HEK293T (cell line): ENCODE measurements around the gene PRR5.
"Not testable (repeated sequence)": the region's sequence is repeated elsewhere in the genome, so short reads cannot be mapped to it uniquely, and the experiment has no call there.

Experiments
- CTCF ChIA-PET: fragments of 350-600 bp; formaldehyde crosslinking; extraction: SDS; loops from one replicate; lab custom pipeline; 2021; ENCODE audit warnings: antibody characterized with exemption, inconsistent platforms; lab: Yijun Ruan, JAX
- POLR2A ChIA-PET: fragments of 350-600 bp; formaldehyde crosslinking; extraction: SDS; loops from one replicate; lab custom pipeline; 2020; ENCODE audit warnings: antibody characterized with exemption, inconsistent platforms; lab: Yijun Ruan, JAX
- DNase-seq: peaks from one replicate; pipeline ENCODE4 v3.0.0; 2012; ENCODE audit warnings: mixed read lengths; ENCODE audit errors: extremely low spot score
- ARNT ChIP-seq: fragments of 450-650 bp; IDR thresholded peaks from 2 replicates; pipeline ENCODE4 v1.6.1; 2017; ENCODE audit warnings: mild to moderate bottlenecking
- BHLHE40 ChIP-seq: fragments of 450-650 bp; IDR thresholded peaks from 2 replicates; pipeline ENCODE4 v1.6.1; 2016; ENCODE audit warnings: mild to moderate bottlenecking, moderate library complexity, borderline replicate concordance
- CTBP1 ChIP-seq: fragments of 450-650 bp; IDR thresholded peaks from 2 replicates; pipeline ENCODE4 v1.6.1; 2016; ENCODE audit warnings: borderline replicate concordance
- ELF4 ChIP-seq: fragments of 450-650 bp; IDR thresholded peaks from 2 replicates; pipeline ENCODE4 v1.6.1; 2017; ENCODE audit warnings: antibody characterized with exemption
- FOXA1 ChIP-seq: fragments of 450-650 bp; IDR thresholded peaks from 2 replicates; pipeline ENCODE4 v1.6.1; 2016; ENCODE audit warnings: mild to moderate bottlenecking
- FOXK2 ChIP-seq: fragments of 450-650 bp; IDR thresholded peaks from 2 replicates; pipeline ENCODE4 v1.6.1; 2016; ENCODE audit warnings: mild to moderate bottlenecking
- FOXM1 ChIP-seq: fragments of 450-650 bp; IDR thresholded peaks from 2 replicates; pipeline ENCODE4 v1.6.1; 2017; ENCODE audit warnings: mild to moderate bottlenecking, borderline replicate concordance
- HDGF ChIP-seq: fragments of 450-650 bp; IDR thresholded peaks from 2 replicates; pipeline ENCODE4 v1.6.1; 2017; ENCODE audit warnings: antibody characterized with exemption, borderline replicate concordance
- L3MBTL2 ChIP-seq: fragments of 450-650 bp; conservative IDR thresholded peaks from 2 replicates; pipeline ENCODE4 v1.6.1; 2016; ENCODE audit warnings: mild to moderate bottlenecking
- LEF1 ChIP-seq: fragments of 450-650 bp; IDR thresholded peaks from 2 replicates; pipeline ENCODE4 v1.6.1; 2017; ENCODE audit warnings: mild to moderate bottlenecking, borderline replicate concordance
- NFRKB ChIP-seq: fragments of 450-650 bp; IDR thresholded peaks from 2 replicates; pipeline ENCODE4 v1.6.1; 2016; ENCODE audit warnings: mild to moderate bottlenecking, moderate library complexity
- SP1 ChIP-seq: fragments of 450-650 bp; IDR thresholded peaks from 2 replicates; pipeline ENCODE4 v1.6.1; 2017
- SUZ12 ChIP-seq: fragments of 450-650 bp; IDR thresholded peaks from 2 replicates; pipeline ENCODE4 v1.6.1; 2016; ENCODE audit warnings: mild to moderate bottlenecking
- TARDBP ChIP-seq: fragments of 450-650 bp; IDR thresholded peaks from 2 replicates; pipeline ENCODE4 v1.6.1; 2016
- ZNF384 ChIP-seq: fragments of 450-650 bp; IDR thresholded peaks from 2 replicates; pipeline ENCODE4 v1.6.1; 2016
- TF ChIP-seq, protein P1 (sequence below): fragments of 450-650 bp; IDR thresholded peaks from 2 replicates; pipeline ENCODE4 v1.6.1; 2016

The PRR5 gene

DNA sequence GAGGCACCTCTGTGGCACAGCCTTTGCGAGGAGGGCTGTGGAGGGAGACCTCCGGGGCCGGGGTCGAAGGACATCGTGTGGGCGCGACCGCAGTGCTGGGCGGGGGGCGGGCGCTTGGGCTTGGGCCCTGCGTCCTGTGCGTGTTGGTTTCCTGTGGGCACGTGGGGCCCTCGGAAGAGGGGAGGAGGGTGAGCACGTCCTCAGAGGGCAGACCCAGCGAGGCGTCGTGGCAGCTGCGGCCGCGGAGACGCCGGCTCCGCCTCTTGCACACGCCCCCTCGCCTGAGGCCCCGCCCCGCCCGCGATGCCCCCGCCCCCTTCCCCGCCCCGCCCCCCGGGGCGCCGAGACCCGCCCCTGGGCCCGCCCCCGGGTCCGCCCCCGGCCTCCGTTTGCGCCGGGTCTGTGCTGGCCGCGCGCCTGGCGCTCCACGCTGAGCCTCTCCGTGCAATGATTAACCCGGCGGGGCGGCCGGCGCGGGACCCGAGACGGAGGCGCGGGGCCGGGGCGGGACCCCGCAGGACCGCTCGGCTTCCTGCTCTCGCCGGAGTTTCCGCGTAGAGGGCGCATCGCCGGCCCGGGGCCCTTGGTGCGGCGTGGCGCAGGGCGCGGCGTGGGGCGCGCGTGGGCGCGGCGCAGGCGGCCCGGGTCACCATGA, at the start of gene PRR5:
PRR5 (plus strand) TSS at position 381 of the 655 bp plus-strand sequence; CDS start at position 652, 271 bp downstream.
- CTCF ChIA-PET: no interaction called here
- DNase-seq: peak; percentile 93

GRCh38 chr22:44652866-44653265, 49.1 kb upstream of the PRR5 start:
- POLR2A ChIA-PET, CTCF ChIA-PET, DNase-seq: not testable (repeated sequence)

More for the DNA sequence above, at the start of gene PRR5:
- POLR2A ChIA-PET: no interaction called here
- peak; percentile 84 for TF ChIP-seq L3MBTL2
- TF ChIP-seq CTBP1: no peak
- no peak for TF ChIP-seq ELF4

DNA sequence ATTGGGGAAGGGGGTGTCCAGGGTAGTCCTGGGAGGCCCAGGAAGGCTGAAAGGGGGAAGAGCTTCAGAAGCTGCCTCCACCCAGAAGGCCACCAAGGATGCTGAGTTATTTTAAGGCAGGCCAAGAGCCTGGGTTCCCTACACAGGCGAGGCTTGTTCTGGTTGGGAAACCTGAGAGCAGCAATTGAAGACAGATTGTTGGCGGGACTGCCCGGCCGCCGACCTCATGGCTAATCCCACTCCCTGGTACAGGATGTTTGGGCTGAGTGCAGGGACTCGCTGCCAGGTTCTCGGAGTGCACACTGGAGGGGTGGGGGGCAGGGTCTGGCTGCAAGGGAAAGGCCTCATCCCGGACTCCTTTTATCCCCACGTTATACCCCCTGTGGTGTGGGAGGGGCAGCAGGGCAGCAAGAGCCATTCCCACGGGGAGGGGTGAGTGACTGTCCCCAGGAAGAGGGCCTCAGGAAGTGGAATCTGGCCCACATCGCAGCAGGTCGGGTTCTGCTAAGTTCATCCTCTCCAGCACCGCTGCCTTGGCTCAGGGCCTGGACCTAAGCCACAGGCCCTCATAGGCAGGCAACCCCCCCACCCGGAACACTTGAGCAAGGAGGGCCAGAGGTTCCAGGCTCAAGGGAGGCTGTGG, 43.6 kb upstream of the PRR5 start:
- CTCF ChIA-PET: interaction anchor here (0.6 to 1.4 kb wide), 2 partner anchors 11 to 12 kb away, joined by 4 to 6 read pairs; no protein-coding TSS in a partner anchor
- no peak for DNase-seq
- TF ChIP-seq L3MBTL2: peak; percentile 54
- TF ChIP-seq ELF4: no peak
- no peak for TF ChIP-seq CTBP1
- POLR2A ChIA-PET: interaction anchor here (0.9 to 1.0 kb wide), 2 partner anchors 8 to 12 kb away, joined by 3 read pairs; no protein-coding TSS in a partner anchor

DNA sequence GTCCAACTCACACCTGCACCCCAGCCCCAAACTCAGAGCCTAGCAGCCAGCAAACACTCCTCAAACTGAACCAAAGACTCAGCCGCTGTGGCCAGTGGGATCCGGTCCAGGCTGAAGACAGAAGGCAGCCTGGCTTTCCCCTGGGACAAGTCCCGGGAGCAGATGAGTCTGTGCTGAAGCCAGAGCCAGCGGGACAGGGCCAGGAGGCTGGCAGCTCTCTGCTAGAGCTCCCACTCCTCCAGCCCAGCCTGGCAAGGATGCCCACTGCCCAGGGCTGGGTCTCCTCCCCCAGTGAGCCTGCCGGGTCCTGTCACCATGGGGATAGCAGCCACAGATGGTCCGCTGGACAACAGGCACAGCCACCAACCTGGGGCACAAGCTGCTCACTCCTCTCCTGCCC, 42.9 kb upstream of the PRR5 start:
- TF ChIP-seq, protein P1, sequence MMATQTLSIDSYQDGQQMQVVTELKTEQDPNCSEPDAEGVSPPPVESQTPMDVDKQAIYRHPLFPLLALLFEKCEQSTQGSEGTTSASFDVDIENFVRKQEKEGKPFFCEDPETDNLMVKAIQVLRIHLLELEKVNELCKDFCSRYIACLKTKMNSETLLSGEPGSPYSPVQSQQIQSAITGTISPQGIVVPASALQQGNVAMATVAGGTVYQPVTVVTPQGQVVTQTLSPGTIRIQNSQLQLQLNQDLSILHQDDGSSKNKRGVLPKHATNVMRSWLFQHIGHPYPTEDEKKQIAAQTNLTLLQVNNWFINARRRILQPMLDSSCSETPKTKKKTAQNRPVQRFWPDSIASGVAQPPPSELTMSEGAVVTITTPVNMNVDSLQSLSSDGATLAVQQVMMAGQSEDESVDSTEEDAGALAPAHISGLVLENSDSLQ: no peak
- no peak for TF ChIP-seq SP1
- TF ChIP-seq NFRKB: no peak
- no peak for TF ChIP-seq FOXA1
- no peak for TF ChIP-seq LEF1
- TF ChIP-seq ARNT: no peak
- no peak for TF ChIP-seq L3MBTL2
- no peak for TF ChIP-seq ELF4
- TF ChIP-seq FOXM1: no peak
- TF ChIP-seq TARDBP: no peak
- TF ChIP-seq FOXK2: no peak
- no peak for TF ChIP-seq SUZ12
- TF ChIP-seq HDGF: no peak
- TF ChIP-seq ZNF384: no peak
- no peak for TF ChIP-seq CTBP1
- TF ChIP-seq BHLHE40: no peak
- no peak for DNase-seq
- CTCF ChIA-PET: interaction anchor here (1.4 kb wide), 1 partner anchor 11 kb away, joined by 6 read pairs; no protein-coding TSS in a partner anchor
- POLR2A ChIA-PET: interaction anchor here (1.0 kb wide), 1 partner anchor 13 kb away, joined by 3 read pairs; no protein-coding TSS in a partner anchor

- ChIA-PET POLR2A (no interaction called here), CTCF (no interaction called here)
- DNase-seq: no peak
- no peak for TF ChIP-seq FOXK2
Observed at GRCh38 chr22:44660051-44660830, 41.8 kb upstream of the PRR5 start.

DNA sequence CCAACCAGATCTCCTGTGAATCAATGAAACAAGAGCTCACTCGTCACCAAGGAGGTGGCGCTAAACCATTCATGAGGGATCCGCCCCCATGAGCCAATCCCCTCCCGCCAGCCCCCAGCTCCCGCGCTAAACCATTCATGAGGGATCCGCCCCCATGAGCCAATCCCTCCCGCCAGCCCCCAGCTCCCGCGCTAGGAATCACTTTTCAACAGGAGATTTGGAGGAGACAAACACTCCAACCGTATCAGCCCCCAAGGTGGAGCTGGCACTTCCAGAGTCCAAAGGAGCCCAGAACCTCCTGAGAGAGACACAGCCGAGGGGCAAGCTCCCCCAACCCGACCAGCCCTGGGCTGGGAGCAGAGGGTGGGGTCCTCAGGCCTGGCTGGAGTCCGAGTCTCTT, 40.9 kb upstream of the PRR5 start:
- TF ChIP-seq NFRKB (no peak), LEF1 (no peak), FOXM1 (no peak), FOXK2 (no peak), ELF4 (no peak), SUZ12 (no peak), CTBP1 (no peak), HDGF (no peak), ARNT (no peak), FOXA1 (no peak), SP1 (no peak), TARDBP (no peak), ZNF384 (no peak), BHLHE40 (no peak)
- TF ChIP-seq, protein P1: no peak
- ChIA-PET CTCF (interaction anchor here (0.6 to 0.7 kb wide), 3 partner anchors 13 to 93 kb away, joined by 3 to 6 read pairs (median 3); no protein-coding TSS in a partner anchor), POLR2A (no interaction called here)
- no peak for DNase-seq
